Measurements from ENCODE around the gene PSD4.

PSD4 gene

GRCh38 chr2:113138428-113139322 is 35.1 kb upstream of the PSD4 start:
- no peak overlapping the region for H3K4me3 ChIP-seq (ENCODE audit: low read depth, low read length)
- DNase-seq (ENCODE audit: low read depth): no peak

DNA sequence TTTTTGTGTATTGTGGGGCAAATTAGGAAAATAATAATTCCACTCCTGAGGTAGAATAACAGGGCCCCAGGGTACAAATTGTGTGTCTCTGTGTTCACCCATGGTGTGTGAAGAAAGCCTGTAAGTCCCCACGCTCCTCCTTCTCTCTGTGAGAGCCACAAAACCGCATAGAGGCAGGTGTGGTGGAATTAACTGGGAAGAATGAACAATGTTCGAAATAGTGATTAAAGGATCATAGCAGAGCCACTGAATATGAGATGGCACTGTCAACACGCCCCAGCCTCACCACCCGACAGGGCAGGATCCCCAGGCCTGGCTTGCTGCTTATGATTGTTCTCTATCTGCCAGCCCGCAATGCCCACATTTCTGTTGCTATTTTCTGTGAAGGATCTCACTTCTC is 32.3 kb upstream of the PSD4 start:
- no peak overlapping the region for H3K4me3 ChIP-seq (ENCODE audit: low read depth, low read length)
- no peak for DNase-seq (ENCODE audit: low read depth)

DNA sequence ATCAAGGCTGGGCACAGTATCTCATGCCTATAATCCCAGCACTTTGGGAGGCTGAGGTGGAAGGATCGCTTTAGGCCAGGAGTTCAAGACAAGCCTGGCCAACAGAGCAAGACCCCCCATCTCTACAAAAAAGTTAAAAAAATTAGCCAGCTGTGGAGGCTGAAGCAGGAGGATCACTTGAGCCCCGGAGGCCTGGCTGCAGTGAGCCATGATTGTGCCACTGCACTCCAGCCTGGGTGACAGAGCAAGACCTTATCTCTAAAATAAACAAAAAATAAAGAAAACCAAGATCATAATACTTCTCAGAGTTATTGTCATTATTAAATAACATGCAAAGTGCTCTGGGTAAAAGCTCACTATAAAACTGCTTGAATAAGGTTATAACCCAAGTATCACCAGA is 31.5 kb upstream of the PSD4 start:
- DNase-seq (ENCODE audit: low read depth): no peak
- no peak overlapping the region for H3K4me3 ChIP-seq (ENCODE audit: low read depth, low read length)

GRCh38 chr2:113144259-113144658 is 29.5 kb upstream of the PSD4 start:
- no peak for DNase-seq (ENCODE audit: low read depth)
- no peak overlapping the region for H3K4me3 ChIP-seq (ENCODE audit: low read depth, low read length)

GRCh38 chr2:113148606-113149552 is 24.9 kb upstream of the PSD4 start:
- H3K4me3 ChIP-seq (ENCODE audit: low read depth, low read length): no peak overlapping the region
- DNase-seq (ENCODE audit: low read depth): no peak

GRCh38 chr2:113149553-113150257 is 24.1 kb upstream of the PSD4 start:
- DNase-seq (ENCODE audit: low read depth): no peak
- no peak overlapping the region for H3K4me3 ChIP-seq (ENCODE audit: low read depth, low read length)

- DNase-seq (ENCODE audit: low read depth): no peak
- no peak overlapping the region for H3K4me3 ChIP-seq (ENCODE audit: low read depth, low read length)
Observed at GRCh38 chr2:113150258-113150601, 23.5 kb upstream of the PSD4 start.

DNA sequence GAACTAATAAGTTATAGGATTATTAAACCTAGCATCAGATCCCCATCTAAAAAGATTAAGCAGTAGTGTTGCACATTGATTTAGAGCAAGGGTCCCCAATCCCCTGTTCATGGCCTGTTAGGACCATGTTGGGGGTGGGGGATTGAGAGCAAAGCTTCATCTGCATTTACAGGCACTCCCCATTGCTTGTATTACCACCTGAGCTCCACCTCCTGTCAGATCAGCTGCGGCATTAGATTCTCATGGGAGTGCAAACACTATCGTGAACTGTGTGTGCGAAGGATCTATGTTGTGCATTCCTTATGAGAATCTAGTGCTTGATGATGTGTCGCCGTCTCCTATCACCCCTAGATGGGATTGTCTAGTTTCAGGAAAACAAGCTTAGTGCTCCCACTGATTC is 18.4 kb upstream of the PSD4 start:
- no peak for DNase-seq (ENCODE audit: low read depth)
- H3K4me3 ChIP-seq (ENCODE audit: low read depth, low read length): no peak overlapping the region

DNA sequence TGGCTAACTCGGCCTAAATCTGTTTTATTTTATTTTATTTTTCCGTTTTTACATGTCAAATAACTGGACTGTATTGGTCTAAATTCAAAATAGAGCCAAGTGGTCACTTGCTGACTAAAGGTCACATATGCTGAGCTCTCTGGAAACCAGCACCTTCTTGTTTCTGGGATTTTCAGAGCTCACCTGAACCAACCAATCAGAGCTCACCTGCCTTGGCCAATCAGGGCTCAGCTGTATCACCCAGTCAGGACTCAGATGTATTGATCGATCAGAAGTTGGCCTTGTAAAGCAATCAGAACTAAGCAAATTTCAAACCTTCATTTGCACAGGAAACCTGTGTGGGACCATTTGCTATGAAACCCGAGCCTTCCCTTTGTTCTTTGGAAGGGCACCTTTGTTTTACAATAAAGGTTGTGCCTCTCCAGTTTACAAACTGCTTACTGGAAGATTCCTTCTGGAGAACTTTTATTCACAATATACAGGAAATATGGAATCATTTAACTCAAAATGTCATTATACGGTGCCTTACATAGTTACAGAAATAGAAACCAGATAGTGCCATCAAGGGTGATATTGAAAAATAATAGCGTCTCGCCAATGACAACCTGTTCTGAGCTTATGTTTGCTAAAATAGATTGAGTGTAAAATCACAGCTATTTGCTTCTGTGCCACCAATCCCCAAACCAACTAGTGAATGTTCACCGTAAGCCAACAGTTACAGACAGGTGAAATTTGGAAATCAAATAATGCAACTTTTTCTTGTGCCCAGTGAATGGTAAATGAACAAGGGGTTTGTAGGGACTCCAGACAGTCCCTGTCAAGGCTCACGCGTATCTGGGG is 17.3 kb upstream of the PSD4 start:
- no peak for DNase-seq (ENCODE audit: low read depth)
- H3K4me3 ChIP-seq (ENCODE audit: low read depth, low read length): peak overlapping the region; percentile 39

- no peak for DNase-seq (ENCODE audit: low read depth)
- H3K4me3 ChIP-seq (ENCODE audit: low read depth, low read length): peak overlapping the region; percentile 50
Observed at GRCh38 chr2:113157118-113157896, 16.5 kb upstream of the PSD4 start.

DNA sequence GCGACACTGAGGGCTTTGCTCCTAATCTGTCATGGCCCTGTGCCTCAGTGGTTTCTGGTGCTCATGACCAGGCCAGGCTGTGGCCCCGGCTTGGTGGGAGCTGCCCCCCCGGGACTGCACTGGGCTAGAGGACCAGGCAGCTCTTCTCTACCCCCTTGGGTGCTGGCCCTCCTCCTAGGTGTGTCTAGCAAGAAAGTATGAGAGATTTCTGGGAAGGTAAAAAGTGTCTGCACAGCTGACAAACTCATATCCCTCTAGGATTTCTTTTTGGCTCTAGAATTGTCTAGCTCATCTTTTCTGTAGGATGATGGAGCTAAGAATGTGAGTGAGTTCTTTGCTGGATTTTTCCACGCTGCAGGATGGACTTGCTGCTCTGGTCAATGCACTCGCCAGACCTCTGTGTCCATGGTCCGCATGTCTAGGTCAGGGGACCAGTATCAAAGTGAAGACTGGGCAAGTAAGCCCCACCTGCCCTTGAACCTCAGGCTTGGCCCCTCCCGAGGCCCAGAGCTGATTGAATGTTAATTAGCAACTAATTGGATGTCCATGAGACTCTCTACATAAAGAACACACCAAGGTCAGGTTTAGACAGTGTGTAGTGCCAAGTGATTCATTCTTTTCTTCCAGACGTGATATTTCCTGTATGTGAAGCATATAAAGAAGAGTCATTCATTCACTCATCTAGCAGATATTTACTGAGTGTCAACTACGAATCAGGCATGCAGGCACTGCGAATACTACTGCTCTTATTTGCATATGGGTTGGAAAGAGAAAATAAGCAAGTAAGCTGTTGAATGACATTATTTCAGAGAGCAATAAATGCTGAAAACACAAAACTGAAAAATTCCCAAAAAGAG is 15.6 kb upstream of the PSD4 start:
- no peak for DNase-seq (ENCODE audit: low read depth)
- peak overlapping the region; percentile 50 for H3K4me3 ChIP-seq (ENCODE audit: low read depth, low read length)

- H3K4me3 ChIP-seq (ENCODE audit: low read depth, low read length): no peak overlapping the region
- peak; percentile 30 for DNase-seq (ENCODE audit: low read depth)
Observed at GRCh38 chr2:113158884-113159553, 14.8 kb upstream of the PSD4 start.

DNA sequence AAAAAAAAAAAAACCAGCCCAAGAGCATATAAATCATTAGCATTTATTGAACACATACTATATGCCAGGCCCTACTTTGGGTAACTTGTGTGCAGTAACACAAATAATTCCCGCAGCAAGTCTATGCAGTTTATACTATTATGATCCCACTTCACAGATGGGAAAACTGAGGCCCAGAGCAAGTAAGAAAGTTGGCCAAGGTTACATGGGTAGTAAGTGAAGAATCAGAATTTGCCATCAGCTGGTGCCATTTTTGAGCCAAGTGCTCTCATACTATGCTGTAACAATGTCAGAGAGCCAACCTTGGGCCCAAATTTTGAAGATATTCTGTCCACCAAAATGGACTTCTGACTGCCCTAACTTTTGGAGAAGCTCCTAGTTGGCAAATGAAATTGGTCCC is 13.5 kb upstream of the PSD4 start:
- no peak for DNase-seq (ENCODE audit: low read depth)

GRCh38 chr2:113160962-113161361 is 12.8 kb upstream of the PSD4 start:
- no peak for DNase-seq (ENCODE audit: low read depth)
- no peak overlapping the region for H3K4me3 ChIP-seq (ENCODE audit: low read depth, low read length)

More for the DNA sequence above, 13.5 kb upstream of the PSD4 start:
- H3K4me3 ChIP-seq (ENCODE audit: low read depth, low read length): no peak overlapping the region

- DNase-seq (ENCODE audit: low read depth): no peak
- H3K4me3 ChIP-seq (ENCODE audit: low read depth, low read length): no peak overlapping the region
Observed at GRCh38 chr2:113162173-113162572, 11.6 kb upstream of the PSD4 start.

DNA sequence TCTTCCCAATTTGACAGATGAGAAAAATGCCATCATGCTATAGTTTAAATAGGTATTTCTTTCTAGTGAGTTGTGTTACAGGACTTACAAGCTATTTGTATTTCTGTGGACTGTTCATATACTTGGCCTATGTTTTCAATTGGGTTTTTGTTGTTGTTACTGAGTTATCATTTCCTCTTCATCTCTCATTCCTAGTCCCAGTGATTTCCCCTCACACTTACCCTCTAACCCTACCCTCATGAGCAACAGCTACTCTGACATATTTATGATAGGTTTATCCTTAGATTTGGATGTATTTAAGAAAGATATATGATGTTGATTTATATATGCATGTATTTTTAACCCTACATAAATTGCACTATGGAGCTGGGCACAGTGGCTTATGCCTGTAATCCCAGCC is 10.9 kb upstream of the PSD4 start:
- DNase-seq (ENCODE audit: low read depth): no peak
- H3K4me3 ChIP-seq (ENCODE audit: low read depth, low read length): no peak overlapping the region

Measured in skeletal muscle cell (primary cell).